Kidney epithelial cell (primary cell): Measurements from ENCODE around the gene DMPK. TPM values are rescaled to one million over a fixed set of nuclear protein-coding genes. Genes with fewer than 3 reads are reported as not detected.

Experiments used
- DNase-seq: peaks from one replicate; pipeline ENCODE4 v3.0.0-alpha.2; 2010; ENCODE audit warnings: low read depth
- H3K27me3 ChIP-seq: 2 replicates; pipeline ENCODE4 v1.6.0; 2011; ENCODE audit warnings: low read length; ENCODE audit not compliant: control insufficient read depth, insufficient read depth
- H3K36me3 ChIP-seq: 2 replicates; pipeline ENCODE4 v1.5.1; 2011; ENCODE audit warnings: low read length; ENCODE audit not compliant: control insufficient read depth, insufficient read depth
- H3K4me3 ChIP-seq: 2 replicates; pipeline ENCODE4 v1.5.1; 2011; ENCODE audit warnings: low read depth, mild to moderate bottlenecking, control low read depth, low read length
- CTCF ChIP-seq: IDR thresholded peaks from 2 replicates; pipeline ENCODE4 v1.5.1; 2011; ENCODE audit warnings: mild to moderate bottlenecking, moderate library complexity, low read length, control low read depth, inconsistent platforms; ENCODE audit not compliant: insufficient read depth, poor library complexity, severe bottlenecking
- total RNA-seq: library from RNA; depleted of rRNA; stranded (reverse); fragments of >200 nt; gene quantifications from 2 replicates; pipeline ENCODE4 v1.2.3, GENCODE V29; 2015

The DMPK gene
- total RNA-seq, 1 donor from 2014 or later, result 17.7 TPM

- H3K27me3 ChIP-seq, result peaks cover 7% of the 10 kb centered on the region
- no peak for DNase-seq
- no peak for TF ChIP-seq CTCF
- H3K4me3 ChIP-seq, result no peak overlapping the region
- no peaks in the 10 kb centered on the region for H3K36me3 ChIP-seq
Observed at GRCh38 chr19:45764475-45764874, 17.8 kb downstream of the DMPK start.

- no peak for DNase-seq
- H3K36me3 ChIP-seq, result no peaks in the 10 kb centered on the region
- TF ChIP-seq CTCF, result no peak
- peaks cover 7% of the 10 kb centered on the region for H3K27me3 ChIP-seq
- no peak overlapping the region for H3K4me3 ChIP-seq
Observed at GRCh38 chr19:45763691-45764294, 18.5 kb downstream of the DMPK start.

GRCh38 chr19:45762870-45763631, 19.2 kb downstream of the DMPK start:
- DNase-seq, result no peak
- Histone ChIP-seq H3K27me3 (peaks cover 7% of the 10 kb centered on the region), H3K4me3 (no peak overlapping the region), H3K36me3 (no peaks in the 10 kb centered on the region)
- no peak for TF ChIP-seq CTCF

- peaks cover 7% of the 10 kb centered on the region for H3K27me3 ChIP-seq
- H3K4me3 ChIP-seq, result no peak overlapping the region
- DNase-seq, result no peak
- TF ChIP-seq CTCF, result no peak
- no peaks in the 10 kb centered on the region for H3K36me3 ChIP-seq
Observed at GRCh38 chr19:45761714-45762113, 20.6 kb downstream of the DMPK start.

- Histone ChIP-seq H3K36me3 (no peaks in the 10 kb centered on the region), H3K27me3 (peaks cover 8% of the 10 kb centered on the region), H3K4me3 (no peak overlapping the region)
- no peak for DNase-seq
- no peak for TF ChIP-seq CTCF
Observed at GRCh38 chr19:45758921-45759320, 23.4 kb downstream of the DMPK start.
